Osteocyte (in vitro differentiated cells): Measurements from ENCODE around the gene FTO. TPM values are rescaled to one million over a fixed set of nuclear protein-coding genes. Genes with fewer than 3 reads are reported as not detected.

Source experiments
- DNase-seq: peaks from one replicate; pipeline ENCODE4 v3.0.0; 2021; ENCODE audit warnings: mixed read lengths; ENCODE audit not compliant: unreplicated experiment; ENCODE audit errors: extremely low spot score
- H3K27ac Mint-ChIP-seq: one replicate; pipeline ENCODE4 v1.8.0; 2021; ENCODE audit warnings: mild to moderate bottlenecking, mixed read lengths; ENCODE audit not compliant: unreplicated experiment
- H3K27me3 Mint-ChIP-seq: one replicate; pipeline ENCODE4 v1.8.0; 2021; ENCODE audit warnings: mixed read lengths; ENCODE audit not compliant: unreplicated experiment
- H3K36me3 Mint-ChIP-seq: one replicate; pipeline ENCODE4 v1.8.0; 2021; ENCODE audit warnings: mixed read lengths; ENCODE audit not compliant: unreplicated experiment
- H3K4me1 Mint-ChIP-seq: one replicate; pipeline ENCODE4 v1.8.0; 2021; ENCODE audit warnings: mixed read lengths; ENCODE audit not compliant: unreplicated experiment
- H3K4me3 Mint-ChIP-seq: one replicate; pipeline ENCODE4 v1.8.0; 2021; ENCODE audit warnings: mild to moderate bottlenecking, moderate library complexity, mixed read lengths; ENCODE audit not compliant: unreplicated experiment
- H3K9me3 Mint-ChIP-seq: one replicate; pipeline ENCODE4 v1.8.0; 2021; ENCODE audit warnings: mixed read lengths; ENCODE audit not compliant: unreplicated experiment
- CTCF ChIP-seq: fragments of 200-600 bp; sonication (generic); IDR thresholded peaks from 2 replicates; pipeline ENCODE4 v1.5.0; 2021; ENCODE audit warnings: antibody characterized with exemption, mild to moderate bottlenecking, moderate library complexity
- total RNA-seq: library from RNA; stranded (reverse); gene quantifications from 2 replicates; pipeline ENCODE4 v1.2.1, GENCODE V29; 2021

FTO gene
- total RNA-seq, 1 donor from 2014 or later = 108 TPM

- no peak overlapping the region for H3K27ac Mint-ChIP-seq
- no peaks in the 10 kb centered on the region for H3K36me3 Mint-ChIP-seq
- DNase-seq = no peak
- peaks cover 19% of the 10 kb centered on the region for H3K4me1 Mint-ChIP-seq
- H3K4me3 Mint-ChIP-seq = no peak overlapping the region
- no peaks in the 10 kb centered on the region for H3K27me3 Mint-ChIP-seq
- no peaks in the 10 kb centered on the region for H3K9me3 Mint-ChIP-seq
- no peak for TF ChIP-seq CTCF
Observed at GRCh38 chr16:53740476-53740875, 36.5 kb downstream of the FTO start.

GRCh38 chr16:53740933-53741531 is 37.1 kb downstream of the FTO start:
- H3K27ac Mint-ChIP-seq = no peak overlapping the region
- no peak for DNase-seq
- no peaks in the 10 kb centered on the region for H3K36me3 Mint-ChIP-seq
- peaks cover 25% of the 10 kb centered on the region for H3K4me1 Mint-ChIP-seq
- no peaks in the 10 kb centered on the region for H3K9me3 Mint-ChIP-seq
- H3K4me3 Mint-ChIP-seq = no peak overlapping the region
- H3K27me3 Mint-ChIP-seq = no peaks in the 10 kb centered on the region
- TF ChIP-seq CTCF = no peak

GRCh38 chr16:53741546-53741945 is 37.6 kb downstream of the FTO start:
- no peaks in the 10 kb centered on the region for H3K27me3 Mint-ChIP-seq
- DNase-seq = no peak

GRCh38 chr16:53743149-53743566 is 39.2 kb downstream of the FTO start:
- H3K9me3 Mint-ChIP-seq = peaks cover 10% of the 10 kb centered on the region
- no peaks in the 10 kb centered on the region for H3K27me3 Mint-ChIP-seq
- H3K4me3 Mint-ChIP-seq = no peak overlapping the region
- TF ChIP-seq CTCF = peak; percentile 60
- H3K4me1 Mint-ChIP-seq = peaks cover 29% of the 10 kb centered on the region
- H3K36me3 Mint-ChIP-seq = peaks cover 4% of the 10 kb centered on the region
- no peak overlapping the region for H3K27ac Mint-ChIP-seq
- DNase-seq = no peak

More at GRCh38 chr16:53741546-53741945, 37.6 kb downstream of the FTO start:
- Mint-ChIP-seq H3K27ac (no peak overlapping the region), H3K4me1 (peaks cover 24% of the 10 kb centered on the region), H3K36me3 (no peaks in the 10 kb centered on the region), H3K4me3 (no peak overlapping the region), H3K9me3 (no peaks in the 10 kb centered on the region)
- TF ChIP-seq CTCF = no peak

- TF ChIP-seq CTCF = no peak
- peaks cover 4% of the 10 kb centered on the region for H3K36me3 Mint-ChIP-seq
- H3K4me1 Mint-ChIP-seq = peaks cover 29% of the 10 kb centered on the region
- H3K9me3 Mint-ChIP-seq = peaks cover 10% of the 10 kb centered on the region
- no peaks in the 10 kb centered on the region for H3K27me3 Mint-ChIP-seq
- DNase-seq = no peak
- no peak overlapping the region for H3K4me3 Mint-ChIP-seq
- peak overlapping the region; percentile 14 for H3K27ac Mint-ChIP-seq
Observed at GRCh38 chr16:53744449-53744848, 40.5 kb downstream of the FTO start.
